ENCODE measurements around the gene TMEM74B. TPM values are rescaled to one million over a fixed set of nuclear protein-coding genes. Genes with fewer than 3 reads are reported as not detected.
A peak's percentile ranks its signal among the peaks of the same experiment; 100 is the strongest.

Gene TMEM74B
- total and polyA plus RNA-seq, 2 of the 8 experiments (the other 6 are each of a cell fraction or from before 2014, with no cell fraction given), result 4.0 to 6.4 TPM

DNA sequence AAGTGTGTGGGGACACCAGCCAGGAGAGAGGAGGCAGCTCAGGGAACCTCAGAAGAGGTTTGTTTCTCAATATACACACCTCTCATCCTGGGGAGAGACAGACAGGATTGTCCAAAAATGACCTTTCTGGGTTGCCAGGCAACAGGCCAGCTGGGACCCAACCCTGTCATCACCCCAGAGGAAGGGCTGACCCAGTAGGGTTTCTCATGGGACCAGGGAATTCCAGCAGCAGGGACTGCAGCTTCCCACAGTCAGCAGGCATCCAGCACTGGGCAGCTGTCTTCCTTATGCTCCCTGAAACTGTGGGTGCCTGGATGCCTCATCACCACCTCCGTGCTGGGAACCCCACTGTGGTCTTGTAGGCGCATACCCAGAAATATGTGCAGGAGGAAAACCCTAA, 19.8 kb upstream of the TMEM74B start:
- 100% methylated on average over 2 of the region's 2 CpGs; no CpG with 5 or more reads in 1 of the 2 experiments for WGBS, 2 experiments (ENCODE audit: extremely low coverage in 1 of 2, insufficient coverage in 1 of 2, insufficient read length in 1 of 2, insufficient replicate concordance in 2 of 2, low coverage in 1 of 2, low lambda C conversion rate in 2 of 2, missing lambda C conversion rate in 1 of 2)
- Histone ChIP-seq H4K91ac (replicated peaks; ENCODE audit: insufficient read length, low read length) (no peak overlapping the region), H3K4me2 (ENCODE audit: insufficient read depth in 1 of 2, low read depth in 2 of 2, low read length in 2 of 2) (no peak overlapping the region), H3K4me1 (replicated peaks in 1 of 4; ENCODE audit: control insufficient read depth in 3 of 4, insufficient read depth in 4 of 4, low read length in 3 of 4) (no peaks in the 10 kb centered on the region), H3K9me3 (ENCODE audit: insufficient read depth in 2 of 2, low read depth in 1 of 2, low read length in 1 of 2) (no peaks in the 10 kb centered on the region), H3K4ac (replicated peaks; ENCODE audit: insufficient read length, low read depth, low read length) (no peak overlapping the region), H2BK20ac (ENCODE audit: low read length) (no peak overlapping the region), H2AK5ac (ENCODE audit: low read depth, low read length) (no peak overlapping the region), H2BK15ac (ENCODE audit: low read length) (no peak overlapping the region), H3K27ac (ENCODE audit: low read depth, low read length) (no peak overlapping the region), H4K5ac (ENCODE audit: insufficient read length, low read depth, low read length) (no peak overlapping the region), H4K20me1 (replicated peaks in 1 of 2; ENCODE audit: control insufficient read depth in 1 of 2, insufficient read depth in 2 of 2, low read length in 2 of 2) (no peaks in the 10 kb centered on the region), H4K8ac (ENCODE audit: extremely low read depth, insufficient read depth, low read length) (no peak overlapping the region), H2BK120ac (replicated peaks; ENCODE audit: low read depth, low read length) (no peak overlapping the region), H3K23ac (ENCODE audit: insufficient read length) (no peak overlapping the region), H2AFZ (ENCODE audit: low read length) (no peak overlapping the region), H3K56ac (replicated peaks; ENCODE audit: insufficient read length, low read depth, low read length) (no peak overlapping the region), H3K4me3 (ENCODE audit: extremely low read depth in 1 of 4, insufficient read depth in 2 of 4, low read depth in 3 of 4, low read length in 4 of 4) (no peak overlapping the region), H3K14ac (ENCODE audit: insufficient read length) (no peak overlapping the region), H3K18ac (ENCODE audit: extremely low read depth, low read length) (no peak overlapping the region), H3K23me2 (ENCODE audit: low read depth, low read length) (no peaks in the 10 kb centered on the region), H3K79me2 (ENCODE audit: control insufficient read depth in 1 of 2, insufficient read depth in 2 of 2, low read length in 2 of 2) (no peaks in the 10 kb centered on the region), H3K36me3 (ENCODE audit: control insufficient read depth in 2 of 4, insufficient read depth in 4 of 4, low read length in 3 of 4) (no peaks in the 10 kb centered on the region), H3K79me1 (ENCODE audit: low read depth, low read length) (no peaks in the 10 kb centered on the region), H3K9ac (replicated peaks in 1 of 4; ENCODE audit: extremely low read depth in 1 of 4, low read depth in 3 of 4, low read length in 3 of 4) (no peak overlapping the region), H2BK12ac (ENCODE audit: low read depth, low read length) (0 out of 2 replicates have a peak overlapping the region, but pooled peaks have one; percentile 27), H2BK5ac (ENCODE audit: low read depth, low read length) (no peak overlapping the region), H3K27me3 (replicated peaks in 1 of 4; ENCODE audit: control insufficient read depth in 3 of 4, extremely low read depth in 1 of 4, insufficient read depth in 3 of 4, low read length in 3 of 4) (no peaks in the 10 kb centered on the region; a peak in 1 of 7 replicates)
- FAIRE-seq (no peak), DNase-seq (ENCODE audit: low read depth in 1 of 2, low spot score in 2 of 2) (peak in 1 of 2 experiments; percentile 35)
- ChIA-PET CTCF (ENCODE audit: partially characterized antibody) (interaction anchor here (1.2 to 11.9 kb wide), 3 partner anchors 8 to 26 kb away, joined by 4 to 101 read pairs (median 4); no protein-coding TSS in a partner anchor), POLR2A (ENCODE audit: partially characterized antibody) (no interaction called here)
- no peak for TF ChIP-seq CTBP2 (IDR thresholded peaks at IDR 0.05; ENCODE audit: borderline replicate concordance, insufficient read depth, insufficient read length, low read length)
- no peak for TF ChIP-seq BACH1 (IDR thresholded peaks at IDR 0.05; ENCODE audit: low read length)
- TF ChIP-seq, protein P1, sequence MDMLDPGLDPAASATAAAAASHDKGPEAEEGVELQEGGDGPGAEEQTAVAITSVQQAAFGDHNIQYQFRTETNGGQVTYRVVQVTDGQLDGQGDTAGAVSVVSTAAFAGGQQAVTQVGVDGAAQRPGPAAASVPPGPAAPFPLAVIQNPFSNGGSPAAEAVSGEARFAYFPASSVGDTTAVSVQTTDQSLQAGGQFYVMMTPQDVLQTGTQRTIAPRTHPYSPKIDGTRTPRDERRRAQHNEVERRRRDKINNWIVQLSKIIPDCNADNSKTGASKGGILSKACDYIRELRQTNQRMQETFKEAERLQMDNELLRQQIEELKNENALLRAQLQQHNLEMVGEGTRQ (IDR thresholded peaks at IDR 0.05; ENCODE audit: low read length), result no peak
- TF ChIP-seq TAF7 (optimal IDR thresholded peaks at IDR 0.05; ENCODE audit: borderline replicate concordance, low read depth, low read length), result no peak
- no peak for TF ChIP-seq YY1 (IDR thresholded peaks at IDR 0.05; ENCODE audit: low read depth, low read length)
- TF ChIP-seq EGR1 (IDR thresholded peaks at IDR 0.05; ENCODE audit: borderline replicate concordance, low read depth, low read length), result no peak
- TF ChIP-seq MAFK (IDR thresholded peaks at IDR 0.05; ENCODE audit: low read depth, low read length), result no peak
- TF ChIP-seq, protein P2, sequence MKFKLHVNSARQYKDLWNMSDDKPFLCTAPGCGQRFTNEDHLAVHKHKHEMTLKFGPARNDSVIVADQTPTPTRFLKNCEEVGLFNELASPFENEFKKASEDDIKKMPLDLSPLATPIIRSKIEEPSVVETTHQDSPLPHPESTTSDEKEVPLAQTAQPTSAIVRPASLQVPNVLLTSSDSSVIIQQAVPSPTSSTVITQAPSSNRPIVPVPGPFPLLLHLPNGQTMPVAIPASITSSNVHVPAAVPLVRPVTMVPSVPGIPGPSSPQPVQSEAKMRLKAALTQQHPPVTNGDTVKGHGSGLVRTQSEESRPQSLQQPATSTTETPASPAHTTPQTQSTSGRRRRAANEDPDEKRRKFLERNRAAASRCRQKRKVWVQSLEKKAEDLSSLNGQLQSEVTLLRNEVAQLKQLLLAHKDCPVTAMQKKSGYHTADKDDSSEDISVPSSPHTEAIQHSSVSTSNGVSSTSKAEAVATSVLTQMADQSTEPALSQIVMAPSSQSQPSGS (IDR thresholded peaks at IDR 0.05; ENCODE audit: low read length), result no peak
- no peak for TF ChIP-seq EZH2 (IDR thresholded peaks at IDR 0.05; ENCODE audit: low read depth, low read length, severe bottlenecking)
- TF ChIP-seq KDM5A (IDR thresholded peaks at IDR 0.05; ENCODE audit: low read length), result no peak
- TF ChIP-seq BCL11A (IDR thresholded peaks at IDR 0.05; ENCODE audit: low read depth in 2 of 2, low read length in 2 of 2), result no peak
- no peak for TF ChIP-seq CEBPB (IDR thresholded peaks at IDR 0.05; ENCODE audit: low read depth, low read length)
